NCI-H774 (cell line): ENCODE results near the gene KCNJ11.

Experiments used
- DNase-seq: peaks from one replicate; lab custom pipeline; 2025; lab: John Stamatoyannopoulos, UW

The KCNJ11 gene

DNA sequence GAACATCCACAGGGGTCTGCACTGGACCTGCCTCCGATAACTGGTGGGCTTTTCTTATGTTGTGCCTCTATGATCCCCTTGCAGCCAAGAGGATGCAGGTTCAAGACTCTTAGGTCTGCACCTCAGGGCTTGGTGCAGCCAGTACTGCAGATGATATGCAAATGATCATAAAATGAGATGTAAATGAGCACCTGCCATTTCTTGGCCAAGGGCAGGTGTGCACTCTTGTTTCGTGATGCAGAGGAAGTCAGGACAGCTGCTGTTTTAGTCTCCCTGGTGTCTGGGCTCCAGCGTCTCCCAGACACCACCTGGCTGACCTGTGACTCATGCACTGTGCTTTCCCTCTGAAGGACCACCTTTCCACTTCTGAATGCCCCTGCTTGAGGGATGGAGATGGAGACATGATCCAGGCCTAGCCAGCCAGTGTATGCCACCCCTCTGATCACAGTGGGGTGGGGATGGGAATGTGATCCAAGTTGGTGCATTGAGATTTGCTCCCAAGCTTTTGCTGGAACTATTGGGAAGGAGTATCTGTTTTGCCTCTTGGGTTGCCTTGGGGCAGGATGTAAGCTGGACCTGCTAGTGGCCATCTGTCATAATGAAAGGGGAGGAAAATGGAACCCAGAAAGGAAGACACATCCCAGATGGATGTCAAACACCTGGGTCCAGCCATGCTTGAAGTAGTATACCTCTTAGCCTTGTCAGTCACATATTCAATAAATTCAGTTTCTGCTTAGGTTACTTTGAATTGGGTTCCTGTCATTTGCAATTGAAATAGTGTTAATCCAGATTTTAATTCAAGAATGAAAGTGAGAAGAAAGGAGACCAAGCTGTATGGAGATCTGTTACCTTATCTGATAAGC lies 3.3 kb upstream of the KCNJ11 start:
- DNase-seq: peak; percentile 87

DNA sequence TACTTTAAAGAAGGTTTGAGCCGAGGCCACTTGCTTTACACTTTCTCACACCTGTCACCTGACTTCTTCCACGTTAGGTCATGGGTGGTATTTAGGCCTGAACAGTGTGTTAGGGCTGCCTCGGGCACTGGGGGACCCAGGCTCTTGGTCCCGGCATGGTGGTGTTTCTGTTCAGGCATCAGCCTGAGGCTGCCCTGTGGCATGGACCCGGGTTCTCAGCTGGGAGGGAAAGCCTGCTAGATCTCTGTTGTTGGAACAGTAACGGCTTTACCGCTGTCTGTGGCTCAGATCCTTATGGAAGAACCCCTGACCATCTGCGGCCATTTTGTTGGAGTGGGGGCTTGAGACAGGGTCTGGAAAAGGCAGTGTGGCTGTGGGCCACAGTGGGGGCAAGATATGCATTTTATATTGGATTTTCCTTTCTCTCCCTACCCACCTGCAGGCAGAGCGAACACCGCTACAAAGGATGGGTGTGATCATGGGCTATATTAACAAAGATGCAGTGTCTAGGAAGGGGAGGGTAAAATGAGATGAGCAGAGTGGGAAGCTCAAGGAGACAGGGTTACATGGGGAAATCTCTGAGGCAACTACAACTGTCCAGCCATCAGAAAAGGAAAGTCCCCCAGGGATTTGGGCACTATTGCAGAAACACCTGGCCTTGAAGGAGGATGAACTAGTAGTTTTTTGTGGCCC lies 1.6 kb upstream of the KCNJ11 start:
- DNase-seq: no peak

DNA sequence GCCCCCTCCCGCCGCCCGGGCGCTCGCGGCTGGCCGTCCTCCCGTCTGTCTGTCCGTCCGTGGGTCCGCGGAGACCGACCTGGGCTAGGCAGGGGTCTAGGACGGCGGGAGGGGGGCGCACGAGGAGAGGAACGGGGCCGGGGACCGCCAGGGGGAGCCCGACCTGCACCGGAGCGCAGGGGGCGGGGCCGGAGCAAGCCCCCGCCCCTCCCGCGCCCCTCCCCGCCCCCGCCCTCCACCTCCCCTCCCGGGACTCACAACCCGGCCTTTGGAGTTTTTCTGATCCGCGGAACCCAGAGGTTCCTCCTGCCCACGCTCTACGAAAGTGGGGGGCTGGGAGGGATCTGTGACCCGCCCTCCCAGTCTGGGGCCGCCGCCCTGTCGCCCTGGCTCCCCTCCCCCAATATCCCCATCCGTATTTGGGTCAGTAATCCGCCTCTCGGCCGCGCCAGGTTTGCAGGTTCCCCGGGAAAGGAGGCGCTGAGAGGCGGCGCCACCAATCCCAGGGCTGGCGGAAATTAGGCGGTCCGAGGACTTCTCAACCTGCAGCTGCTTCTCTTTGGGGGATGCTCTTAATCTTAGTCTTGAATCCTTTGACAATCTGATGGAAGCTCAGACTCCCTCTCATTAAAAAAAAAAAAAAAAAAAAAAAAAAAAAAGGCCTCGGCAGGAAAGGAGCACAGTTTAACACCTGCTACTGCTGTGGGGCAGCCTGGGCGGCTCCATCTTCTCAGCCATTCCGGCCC lies 925 bp upstream of the KCNJ11 start:
- DNase-seq: peak; percentile 84

DNA sequence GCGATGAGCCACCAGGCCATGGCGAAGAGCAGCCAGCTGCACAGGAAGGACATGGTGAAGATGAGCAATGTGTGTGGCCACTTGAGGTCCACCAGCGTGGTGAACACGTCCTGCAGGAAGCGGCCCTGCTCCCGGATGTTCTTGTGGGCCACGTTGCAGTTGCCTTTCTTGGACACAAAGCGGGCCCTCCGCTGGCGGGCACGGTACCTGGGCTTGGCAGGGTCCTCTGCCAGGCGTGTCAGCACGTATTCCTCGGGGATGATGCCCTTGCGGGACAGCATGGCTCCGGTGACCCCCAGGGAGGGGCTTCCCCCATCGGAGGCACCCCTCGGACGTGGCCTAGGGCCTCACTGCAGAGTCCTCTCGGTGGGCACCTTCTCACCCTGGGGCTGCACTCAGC lies 648 bp downstream of the KCNJ11 start:
- no peak for DNase-seq

DNA sequence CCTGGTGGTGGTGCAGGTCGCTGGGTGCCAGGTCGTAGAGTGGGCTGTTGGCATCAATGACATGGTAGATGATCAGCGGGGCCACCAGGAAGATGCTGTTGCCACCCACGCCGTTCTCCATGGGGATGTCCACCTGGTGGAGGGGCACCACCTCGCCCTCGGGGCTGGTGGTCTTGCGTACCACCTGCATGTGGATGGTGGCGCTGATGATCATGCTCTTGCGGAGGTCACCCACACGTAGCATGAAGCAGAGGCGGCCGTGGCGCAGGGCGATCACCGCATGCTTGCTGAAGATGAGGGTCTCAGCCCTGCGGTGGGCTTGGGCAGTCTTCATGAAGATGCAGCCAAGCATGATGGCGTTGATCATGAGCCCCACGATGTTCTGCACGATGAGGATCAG lies 1.2 kb downstream of the KCNJ11 start:
- DNase-seq: no peak

DNA sequence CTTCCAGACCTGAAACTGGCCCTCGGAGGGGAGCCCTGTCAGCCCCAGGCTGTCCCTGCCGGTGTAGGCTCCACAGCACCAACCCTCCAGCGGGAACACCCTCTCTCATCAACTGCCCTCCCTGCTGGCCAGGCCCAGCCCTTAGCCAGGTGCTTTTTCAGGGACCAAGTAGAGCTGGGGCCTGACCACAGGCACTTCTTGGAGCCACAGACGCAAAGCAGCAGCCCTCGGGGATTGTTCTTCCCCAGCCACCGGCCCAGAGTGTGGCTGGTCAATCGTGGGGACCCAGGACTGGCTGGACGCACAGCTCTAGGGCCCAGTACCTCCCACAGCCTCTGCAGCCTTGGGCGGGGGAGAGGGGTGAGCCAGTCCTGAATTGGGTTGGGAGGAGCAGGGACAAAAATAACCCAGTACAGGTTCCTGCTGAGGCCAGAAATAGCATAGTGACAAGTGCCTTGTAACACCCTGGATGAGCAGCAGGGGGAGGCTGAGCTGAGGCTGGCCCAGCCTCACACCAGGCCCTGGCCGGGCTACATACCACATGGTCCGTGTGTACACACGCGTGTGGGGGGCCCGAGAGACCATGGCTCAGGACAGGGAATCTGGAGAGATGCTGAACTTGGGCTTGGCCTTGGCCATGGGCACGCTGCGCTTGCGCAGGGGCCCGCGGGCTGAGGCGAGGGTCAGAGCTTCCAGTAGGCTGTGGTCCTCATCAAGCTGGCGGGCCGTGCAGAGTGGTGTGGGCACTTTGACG lies 2.0 kb downstream of the KCNJ11 start:
- DNase-seq: peak; percentile 9

DNA sequence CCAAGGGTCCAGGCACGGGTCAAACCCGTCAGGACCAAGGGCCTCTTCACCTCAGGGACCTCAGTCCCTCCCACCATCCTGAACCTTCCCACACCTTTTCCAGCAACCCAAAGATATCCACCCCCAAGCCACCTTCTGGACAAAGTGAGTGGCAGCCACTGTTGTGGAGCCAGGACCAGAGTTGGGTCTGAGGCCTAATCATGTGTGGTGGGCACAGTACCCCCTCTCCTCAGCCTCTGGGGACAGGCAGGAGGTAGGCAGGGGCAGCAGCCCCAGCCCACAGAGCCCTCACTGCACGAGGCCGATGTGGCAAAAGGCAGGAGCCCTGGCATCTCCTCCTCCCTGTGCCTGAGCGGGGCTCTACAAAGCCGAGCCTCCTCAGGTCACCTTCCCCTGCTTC lies 2.5 kb downstream of the KCNJ11 start:
- no peak for DNase-seq

DNA sequence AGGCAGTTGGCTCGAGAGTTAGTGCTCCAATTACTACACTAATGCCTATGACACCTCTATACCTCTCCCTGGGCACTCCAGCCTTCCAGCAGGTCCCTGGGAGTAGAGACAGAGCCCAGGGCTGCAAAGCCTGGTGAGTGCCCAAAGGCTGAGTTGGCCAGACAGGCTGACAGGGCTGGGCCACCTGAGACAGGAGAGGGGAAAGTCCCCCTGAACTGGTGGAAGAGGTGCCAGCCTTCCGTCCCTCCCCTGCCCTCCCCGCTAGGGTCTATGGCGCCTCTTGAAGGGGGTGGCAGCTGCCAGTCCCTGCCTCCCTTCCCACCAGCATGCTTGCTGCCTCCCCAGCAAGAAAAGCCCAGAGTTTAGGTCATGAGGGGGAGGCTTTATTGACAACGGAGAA lies 3.0 kb downstream of the KCNJ11 start:
- no peak for DNase-seq

DNA sequence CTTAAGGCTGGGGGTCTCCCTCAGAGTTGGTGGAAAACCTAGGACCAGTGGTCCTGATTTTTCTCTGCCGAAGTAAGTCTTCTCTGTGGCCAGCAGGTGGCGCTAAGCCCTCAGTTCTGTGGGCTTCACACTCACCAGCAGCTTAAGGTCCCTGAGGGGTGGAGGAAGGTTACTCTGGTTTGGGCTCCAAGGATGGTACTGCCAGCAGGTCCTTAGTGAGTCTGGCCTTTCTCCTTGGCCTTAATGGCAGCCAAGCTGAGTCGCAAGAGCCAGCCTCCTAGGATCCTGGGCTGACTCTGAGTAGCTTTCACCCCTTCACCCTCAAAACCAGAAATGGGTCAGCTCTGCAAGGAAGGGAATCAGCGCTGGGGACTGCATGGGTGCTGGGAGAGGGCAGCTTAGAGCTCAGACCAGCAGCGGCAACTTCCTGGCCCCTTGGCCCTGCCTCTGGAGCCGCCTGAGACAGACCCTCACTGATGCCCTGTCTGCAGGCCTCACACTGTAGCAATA lies 4.4 kb downstream of the KCNJ11 start:
- DNase-seq: peak; percentile 72

DNA sequence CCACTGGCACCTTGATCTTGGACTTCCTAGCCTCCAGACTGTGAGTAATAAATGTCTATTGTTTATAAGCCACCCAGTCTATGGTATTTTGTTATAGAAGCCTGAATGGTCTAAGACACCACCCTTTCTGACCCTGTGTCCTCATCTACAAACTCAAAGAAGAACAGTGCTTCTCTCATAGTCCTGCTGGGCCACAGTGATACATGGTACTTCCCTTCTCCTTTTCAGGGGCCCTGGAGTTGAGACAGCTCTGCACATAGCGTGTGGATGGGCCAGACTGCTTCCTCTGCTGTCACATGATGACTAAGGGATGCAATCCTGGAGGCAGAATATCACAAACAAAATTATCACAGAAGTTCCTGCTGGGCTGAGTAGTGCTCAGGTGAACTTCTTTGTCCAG lies 5.0 kb downstream of the KCNJ11 start:
- no peak for DNase-seq

DNA sequence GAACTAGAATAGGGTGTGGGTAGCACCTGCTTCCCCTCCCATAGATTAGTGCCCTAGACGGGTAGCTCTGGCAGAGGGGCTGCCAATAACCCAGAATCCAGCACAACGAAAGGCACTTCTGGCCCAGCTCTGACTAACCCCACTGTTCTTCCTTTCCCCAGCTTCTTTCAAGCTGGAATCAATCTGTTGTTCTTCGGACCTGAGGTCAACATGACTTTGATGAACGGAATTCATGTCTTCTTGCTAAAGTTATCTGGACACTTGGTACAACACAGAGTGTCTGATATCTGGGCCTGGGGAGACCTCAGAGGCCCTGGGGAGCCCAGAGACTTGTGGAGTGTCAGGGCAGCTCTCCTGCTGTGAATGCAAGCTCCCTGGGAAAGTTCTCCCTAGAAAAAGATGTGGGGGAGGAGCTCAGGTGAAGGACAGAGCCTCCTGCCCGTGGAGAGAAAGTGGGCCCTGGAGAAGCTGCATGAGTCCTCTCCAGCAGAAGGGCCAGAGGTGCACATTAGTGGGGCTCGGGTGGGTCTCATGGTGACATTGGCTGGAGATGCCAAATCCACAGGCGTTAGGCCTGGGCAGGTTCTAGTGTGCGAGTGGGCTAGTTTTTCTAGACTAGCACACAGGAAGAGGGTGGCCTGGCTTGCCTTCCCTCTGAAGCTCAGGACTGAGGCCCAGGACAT lies 6.3 kb downstream of the KCNJ11 start:
- no peak for DNase-seq

DNA sequence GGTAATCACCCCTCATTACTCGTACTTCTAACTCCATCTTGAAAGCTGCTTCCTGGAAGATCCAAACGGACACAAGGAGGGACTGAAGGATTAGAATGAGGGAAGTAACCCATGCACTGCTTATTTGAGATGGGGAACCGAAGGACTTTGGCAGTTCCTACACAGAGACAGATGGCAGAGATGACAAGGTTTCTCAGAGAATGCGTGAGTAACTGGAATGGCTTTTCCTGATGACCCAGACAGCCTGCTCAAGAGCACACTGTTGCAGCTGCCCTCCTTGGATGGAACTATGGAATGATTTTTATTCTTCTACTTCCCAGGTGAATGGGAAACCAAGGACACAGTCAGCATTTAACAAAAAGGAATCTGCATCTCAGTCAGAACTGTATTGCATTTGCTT lies 7.3 kb downstream of the KCNJ11 start:
- no peak for DNase-seq

DNA sequence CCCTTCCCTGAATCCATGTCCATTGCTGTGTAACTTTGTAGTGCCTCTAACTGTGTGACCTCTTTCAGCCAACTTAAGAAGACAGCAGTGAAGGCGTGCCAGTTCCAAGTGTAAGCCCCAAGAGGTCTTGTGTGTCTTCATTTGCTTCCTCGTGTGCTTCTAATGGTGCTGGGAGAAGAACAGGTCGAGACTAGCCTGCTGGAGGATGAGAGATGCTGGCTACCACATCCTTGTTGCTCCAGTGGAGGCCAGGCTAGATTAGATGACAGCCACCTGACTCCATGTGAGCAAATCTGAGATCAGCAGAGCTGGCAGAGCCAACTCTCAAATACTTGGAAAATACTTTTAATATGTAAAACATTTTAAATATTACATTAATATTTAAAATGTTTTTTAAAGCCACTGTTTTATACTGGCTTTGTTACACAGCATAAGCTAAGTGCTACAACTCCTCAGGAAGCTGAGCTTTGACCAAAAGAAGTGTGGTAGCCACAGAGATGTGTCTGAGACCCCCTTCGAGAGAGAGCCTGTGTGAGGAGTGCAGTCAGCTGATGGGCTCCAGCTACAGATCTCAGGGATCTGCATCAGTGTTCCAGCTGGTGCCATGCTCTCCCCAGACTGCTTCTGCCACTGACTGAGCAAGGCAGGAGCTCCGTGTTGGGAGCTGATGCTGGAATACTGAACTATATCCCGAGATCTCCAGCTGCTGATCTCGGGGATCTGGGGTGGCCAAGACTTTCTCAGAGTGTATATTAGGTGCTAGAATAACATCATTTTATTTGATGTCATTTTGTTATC lies 8.9 kb downstream of the KCNJ11 start:
- DNase-seq: no peak

DNA sequence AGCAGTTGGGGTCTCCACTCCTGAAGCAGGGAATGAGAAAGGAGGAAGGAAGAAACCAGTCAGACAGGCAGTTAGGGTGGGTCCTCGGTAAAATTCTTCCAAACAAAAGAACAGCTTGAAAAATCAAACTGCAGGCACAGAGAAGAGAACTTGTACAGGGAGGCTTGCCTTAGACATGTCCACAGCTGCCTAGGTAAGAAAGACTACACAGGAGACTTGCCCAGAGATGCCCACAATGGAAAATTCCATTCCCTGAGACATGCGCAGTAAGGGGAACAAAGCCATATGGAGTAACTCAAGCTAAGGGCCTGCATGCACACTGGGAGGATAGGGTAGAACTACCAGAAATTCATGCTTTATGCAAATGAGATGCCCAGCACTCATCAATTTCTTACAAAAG lies 9.8 kb downstream of the KCNJ11 start:
- DNase-seq: no peak

DNA sequence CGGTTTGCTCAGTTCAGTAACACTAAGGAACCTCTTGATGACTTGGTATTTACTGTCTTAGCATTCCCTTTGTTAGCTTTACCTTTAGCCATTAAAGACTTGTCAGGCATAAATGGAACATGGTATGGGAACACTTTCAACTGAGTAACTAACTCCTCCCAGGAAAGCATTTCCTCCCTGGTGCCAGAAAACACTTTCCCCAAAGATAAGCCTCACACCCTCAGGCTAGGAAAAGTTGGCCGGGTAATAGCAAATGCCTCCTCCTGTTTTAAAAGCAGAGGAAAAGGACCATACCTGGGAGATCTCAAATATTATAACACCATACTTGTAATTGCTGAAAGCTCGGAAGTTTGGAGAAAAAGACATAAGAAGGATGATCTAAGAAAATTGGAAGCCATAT lies 12.0 kb downstream of the KCNJ11 start:
- DNase-seq: no peak

DNA sequence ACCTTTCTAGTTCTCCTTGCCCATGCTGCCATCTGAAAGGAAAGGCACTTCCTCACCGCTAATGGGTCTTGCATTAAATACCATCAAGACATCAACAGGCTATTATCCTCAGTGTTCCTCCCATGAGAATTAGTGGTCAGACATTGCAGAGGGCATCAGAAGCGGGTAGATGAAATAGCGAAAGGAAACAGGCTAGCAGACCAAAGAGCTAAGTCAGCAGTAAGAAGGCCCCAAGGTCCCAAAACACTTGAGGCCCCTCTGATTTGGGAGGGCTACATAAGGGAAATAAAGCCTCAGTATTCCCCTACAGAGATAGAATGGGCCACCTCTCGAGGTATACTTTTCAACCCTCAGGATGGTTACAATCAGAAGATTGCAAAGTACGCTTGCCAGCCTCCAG lies 12.9 kb downstream of the KCNJ11 start:
- DNase-seq: no peak

DNA sequence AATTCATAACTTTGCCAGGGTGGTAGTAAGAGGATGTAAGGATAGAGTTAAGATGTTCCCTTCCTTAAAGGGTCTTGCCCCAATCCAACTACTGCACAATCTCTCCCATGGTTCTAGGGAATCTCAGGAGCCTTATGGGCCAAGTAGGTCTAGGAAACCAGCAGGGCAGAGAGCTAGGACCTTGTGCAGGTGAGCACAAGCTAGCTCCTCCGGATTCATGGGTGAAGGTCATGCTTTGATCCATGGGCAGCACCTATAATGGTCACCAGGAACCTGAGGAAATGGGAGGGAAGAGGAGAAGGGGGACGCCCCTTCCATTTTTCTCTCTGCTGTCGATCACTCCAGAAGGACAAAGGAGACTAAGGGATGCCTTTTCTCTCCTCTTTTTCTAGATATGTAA lies 16.8 kb downstream of the KCNJ11 start:
- DNase-seq: no peak

DNA sequence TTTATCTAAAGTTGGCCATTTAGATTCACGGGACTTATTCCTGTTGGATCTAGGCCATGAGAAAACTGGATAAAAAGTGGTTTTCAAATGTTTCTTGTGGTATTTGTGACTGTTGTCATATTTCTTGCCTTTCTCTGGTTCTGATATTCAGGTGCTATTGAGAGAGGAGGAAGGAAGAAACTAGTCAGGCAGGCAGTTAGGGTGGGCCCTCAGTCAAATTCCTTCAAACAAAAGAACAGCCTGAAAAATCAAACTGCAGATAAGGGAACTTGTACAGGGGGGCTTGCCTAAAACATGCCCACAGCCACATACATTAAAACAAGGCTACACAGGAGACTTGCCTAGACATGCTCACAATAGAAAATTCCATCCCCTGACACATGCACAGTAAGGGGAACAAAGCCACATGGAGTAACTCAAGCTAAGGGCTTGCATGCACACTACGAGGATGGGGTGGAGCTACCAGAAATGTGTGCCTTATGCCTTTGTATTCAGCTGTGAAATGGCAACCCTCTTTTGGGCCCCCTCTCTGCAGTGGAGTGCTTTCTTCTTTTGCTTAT lies 18.7 kb downstream of the KCNJ11 start:
- DNase-seq: no peak

DNA sequence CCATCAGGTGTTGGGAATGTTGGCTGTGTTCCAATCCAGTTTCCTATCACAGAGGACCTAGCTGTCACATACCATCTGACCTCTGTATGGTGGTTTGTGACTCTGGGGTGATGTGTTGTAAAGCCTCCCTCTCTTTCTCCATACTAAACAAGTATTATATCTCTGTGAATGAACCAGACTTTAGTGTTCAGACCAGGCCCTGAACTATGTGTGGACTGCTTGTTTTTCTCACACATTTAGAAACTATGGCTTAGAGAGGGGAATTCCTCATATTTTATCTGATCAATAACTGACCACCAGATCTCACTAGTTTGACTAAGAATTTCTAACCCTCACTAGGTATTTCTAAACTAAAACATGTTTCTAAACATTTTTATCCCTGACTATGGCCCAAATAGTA lies 19.4 kb downstream of the KCNJ11 start:
- DNase-seq: no peak

DNA sequence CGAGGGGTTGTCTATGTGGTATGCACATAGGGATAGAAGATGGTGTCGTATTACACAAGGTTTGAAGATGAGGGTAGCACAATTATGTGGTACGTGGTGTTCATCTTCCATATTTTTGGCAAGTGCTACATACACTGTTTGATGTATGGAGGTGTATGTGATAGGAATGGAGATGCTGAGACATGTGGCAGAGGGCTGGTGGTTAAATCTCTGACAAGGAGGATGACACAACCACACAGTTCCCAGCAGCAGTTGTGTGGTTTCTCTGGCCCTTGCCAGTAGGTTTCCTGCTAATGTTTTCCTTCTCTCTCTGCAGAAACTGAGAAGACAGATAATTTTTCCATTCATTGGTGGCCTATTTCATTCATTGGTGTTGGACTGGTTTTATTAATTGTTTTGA lies 19.9 kb downstream of the KCNJ11 start:
- DNase-seq: no peak
